Dermis lymphatic vessel endothelial cell (primary cell): ENCODE results near the gene SYPL1. TPM values are rescaled to one million over a fixed set of nuclear protein-coding genes. Genes with fewer than 3 reads are reported as not detected.

Experiments used
- total RNA-seq: library from RNA; depleted of rRNA; stranded (reverse); fragments of >200 nt; gene quantifications from 2 replicates; pipeline ENCODE4 v1.2.1, GENCODE V29; 2014

Gene SYPL1
- 90.3 and 104 TPM in 2 replicates for total RNA-seq

GRCh38 chr7:106112118-106112971 lies at the start of gene SYPL1:
TSS of gene SYPL1 (minus strand) at chr7:106112312. CDS start at chr7:106112208, 104 bp downstream.

Other genes with a start within 250 kb of the SYPL1 start
- gene ATXN7L1, start 235.7 kb downstream of the SYPL1 start, total RNA-seq = 3.9 and 5.4 TPM in 2 replicates
- 0.98 and 1.5 TPM in 2 replicates for gene CDHR3, start 149.0 kb downstream of the SYPL1 start, total RNA-seq
- 305 and 571 TPM in 2 replicates for gene NAMPT, start 172.7 kb upstream of the SYPL1 start, total RNA-seq